Sciatic nerve (tissue), 2 donors: ENCODE measurements around the gene SPG7. TPM values are rescaled to one million over a fixed set of nuclear protein-coding genes. Genes with fewer than 3 reads are reported as not detected.
A peak's percentile ranks its signal among the peaks of the same experiment; 100 is the strongest.
"Not testable (repeated sequence)": the region's sequence is repeated elsewhere in the genome, so short reads cannot be mapped to it uniquely, and the experiment has no call there.

Experiments used
- ATAC-seq: fragments of 200-7000 bp; cut with Tn5 transposase; one replicate; pipeline ENCODE4 v1.9.1; 2020; ENCODE audit warnings: mild to moderate bottlenecking, moderate library complexity
- DNase-seq: peaks from one replicate; pipeline ENCODE4 v3.0.0-alpha.2; 2020; ENCODE audit warnings: low spot score
- intact Hi-C: fragments of 100-400 bp; cut with DNase I; formaldehyde crosslinking; loops from one replicate; pipeline ENCODE4 v1.14.2; 2022
- total RNA-seq: library from RNA; stranded (reverse); fragmentation: NEBNext Ultra II Directional; extraction: Animal tissue kit (Norgen Biotek cat#: 25700); gene quantifications from one replicate; pipeline ENCODE4 v1.2.1, GENCODE V29; 2021
- donor health status: DM: no; HTN: no; CAD: no.
- donor health status: DM: no; HTN: no; CAD: no.

Gene SPG7
- total RNA-seq, 1 donor from 2014 or later: 104 TPM

DNA sequence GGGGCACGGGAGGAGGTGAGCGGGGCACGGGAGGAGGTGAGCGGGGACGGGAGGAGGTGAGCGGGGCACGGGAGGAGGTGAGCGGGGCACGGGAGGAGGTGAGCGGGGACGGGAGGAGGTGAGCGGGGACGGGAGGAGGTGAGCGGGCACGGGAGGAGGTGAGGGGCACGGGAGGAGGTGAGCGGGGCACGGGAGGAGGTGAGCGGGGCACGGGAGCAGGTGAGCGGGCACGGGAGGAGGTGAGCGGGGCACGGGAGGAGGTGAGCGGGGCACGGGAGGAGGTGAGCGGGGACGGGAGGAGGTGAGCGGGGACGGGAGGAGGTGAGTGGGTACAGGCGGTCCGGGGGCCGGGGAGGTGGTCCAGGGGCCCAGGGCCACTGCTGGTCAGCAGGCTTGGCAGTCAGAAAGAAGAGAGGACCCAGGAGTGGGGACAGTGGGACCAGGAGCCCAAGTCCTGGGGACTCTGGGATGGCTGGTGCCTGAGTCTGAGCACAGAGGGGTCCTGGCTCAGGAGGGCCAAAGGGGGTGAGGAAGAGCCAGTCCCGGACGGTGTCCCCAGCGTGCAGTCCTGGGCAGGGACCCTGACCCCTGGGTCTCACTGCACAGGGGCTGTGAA, 62.9 kb downstream of the SPG7 start:
- ATAC-seq, intact Hi-C loops, DNase-seq: not testable (repeated sequence)

DNA sequence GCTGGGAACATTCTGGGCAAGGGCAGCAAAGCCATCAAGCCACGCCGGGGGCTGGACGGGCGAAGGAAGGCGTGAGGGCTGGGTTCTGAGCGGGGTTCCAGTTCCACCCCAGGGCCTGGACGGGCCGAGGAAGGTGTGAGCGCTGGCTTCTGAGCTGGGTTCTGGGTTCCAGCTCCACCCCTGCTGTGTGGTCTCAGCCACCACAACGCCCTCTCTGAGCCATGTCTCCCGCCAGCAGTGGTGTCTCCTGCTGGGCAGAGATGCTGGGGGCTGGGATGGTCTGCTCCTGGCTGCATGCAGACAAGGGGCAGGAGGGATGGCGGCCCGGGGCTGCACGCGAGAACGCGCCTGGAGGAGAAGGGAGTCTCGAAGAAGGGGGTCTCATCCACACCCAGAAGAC, 63.4 kb downstream of the SPG7 start:
- intact Hi-C loops: no loop called here
- ATAC-seq (no peak), DNase-seq (no peak)

DNA sequence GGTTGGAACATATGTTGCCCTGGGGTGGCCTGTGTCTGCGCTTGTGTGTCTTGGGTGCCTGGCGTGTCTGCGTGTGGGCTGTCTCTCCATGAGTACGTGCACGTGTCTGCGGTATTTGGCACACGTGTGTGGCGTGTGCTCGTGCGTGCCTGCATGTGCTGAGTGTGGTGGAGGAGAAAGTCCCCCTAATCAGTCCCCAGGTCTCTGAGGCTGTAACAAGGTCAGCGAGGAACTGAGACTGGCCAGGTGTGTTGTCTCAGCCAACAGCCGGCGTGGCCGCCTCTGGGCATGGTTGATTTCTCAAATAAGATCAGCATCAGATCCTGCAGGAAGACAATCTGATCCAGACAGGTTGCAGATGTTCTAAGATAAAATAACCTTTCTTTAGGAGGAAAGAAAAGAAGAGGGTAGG, 63.9 kb downstream of the SPG7 start:
- ATAC-seq: no peak
- intact Hi-C loops: no loop called here
- no peak for DNase-seq

DNA sequence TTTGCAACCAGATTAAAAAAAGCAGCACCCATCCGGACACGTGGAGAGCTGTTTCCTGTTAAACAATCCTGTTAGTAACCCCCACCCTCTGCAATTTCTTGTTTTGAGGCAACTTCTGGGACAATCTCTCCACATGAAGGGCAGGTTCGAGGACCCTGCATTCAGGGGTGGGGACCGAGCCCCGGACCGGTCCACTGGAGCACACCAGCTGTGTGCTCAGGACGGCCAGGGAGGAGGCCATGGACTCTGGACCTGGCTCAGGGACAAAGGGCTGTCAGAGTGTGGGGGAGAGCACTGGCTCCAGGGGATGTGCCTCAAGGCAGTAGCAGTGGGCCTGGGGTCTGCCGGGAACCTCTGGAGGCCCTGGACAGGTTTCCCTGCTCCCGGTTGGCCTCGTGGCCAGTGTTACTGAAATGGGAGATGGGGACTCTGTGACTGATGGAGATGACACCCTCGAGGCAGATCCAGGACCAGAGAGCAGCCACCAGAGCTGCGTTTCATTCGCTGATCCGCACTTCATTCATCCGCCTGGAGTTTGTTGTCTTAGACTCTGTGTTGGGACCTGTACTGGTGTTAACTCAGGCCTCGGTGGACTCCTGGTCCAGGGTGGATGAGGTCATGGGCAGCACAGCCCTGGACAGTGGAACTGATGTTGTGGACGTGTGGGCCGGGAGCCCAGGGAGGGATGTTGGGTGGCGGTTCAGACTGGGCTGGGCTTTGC, 64.4 kb downstream of the SPG7 start:
- DNase-seq (no peak), ATAC-seq (no peak)
- intact Hi-C loops: no loop called here

DNA sequence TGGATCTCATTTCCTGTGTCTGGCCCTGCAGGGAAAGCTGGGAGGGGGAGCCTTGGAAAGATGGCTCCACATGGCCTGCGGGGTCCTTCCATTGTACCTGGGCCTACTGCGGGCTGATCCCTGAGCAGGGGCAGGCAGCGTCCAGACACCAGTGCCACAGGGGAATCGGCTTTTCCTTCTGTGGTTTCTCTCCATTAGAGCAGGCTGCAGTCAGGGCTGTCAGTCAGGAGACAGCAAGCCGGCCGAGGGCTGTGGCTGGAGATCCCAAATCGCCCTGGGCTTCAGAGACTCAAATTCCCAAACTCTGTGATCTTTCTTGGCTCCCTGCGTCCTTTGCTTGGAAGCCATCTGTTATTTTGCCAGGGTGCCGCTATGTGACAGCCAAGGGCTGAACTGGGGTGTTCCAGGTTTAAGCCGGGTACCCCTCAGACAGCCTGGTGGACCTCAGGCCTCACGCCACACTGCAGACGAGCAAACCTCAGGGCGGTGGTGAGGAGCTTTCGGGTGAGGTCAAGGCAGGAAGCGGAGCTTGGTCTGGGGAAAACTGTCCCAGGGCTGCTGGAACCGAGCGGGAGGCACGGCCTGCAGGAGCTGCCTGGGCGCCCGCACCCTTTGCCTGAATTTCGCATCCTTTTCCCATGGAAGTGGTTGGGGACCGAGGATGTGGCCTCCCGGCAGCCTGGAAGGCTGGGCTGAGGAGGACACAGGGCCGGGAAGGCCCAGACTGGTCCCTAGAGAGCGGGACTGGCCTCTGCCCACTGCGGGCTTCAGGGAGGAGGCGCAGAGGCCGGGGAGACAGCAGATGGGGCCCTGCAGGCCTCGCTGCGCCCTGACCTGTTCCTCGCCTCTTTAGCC, 65.8 kb downstream of the SPG7 start:
- intact Hi-C loops: no loop called here
- ATAC-seq (no peak), DNase-seq (no peak)

DNA sequence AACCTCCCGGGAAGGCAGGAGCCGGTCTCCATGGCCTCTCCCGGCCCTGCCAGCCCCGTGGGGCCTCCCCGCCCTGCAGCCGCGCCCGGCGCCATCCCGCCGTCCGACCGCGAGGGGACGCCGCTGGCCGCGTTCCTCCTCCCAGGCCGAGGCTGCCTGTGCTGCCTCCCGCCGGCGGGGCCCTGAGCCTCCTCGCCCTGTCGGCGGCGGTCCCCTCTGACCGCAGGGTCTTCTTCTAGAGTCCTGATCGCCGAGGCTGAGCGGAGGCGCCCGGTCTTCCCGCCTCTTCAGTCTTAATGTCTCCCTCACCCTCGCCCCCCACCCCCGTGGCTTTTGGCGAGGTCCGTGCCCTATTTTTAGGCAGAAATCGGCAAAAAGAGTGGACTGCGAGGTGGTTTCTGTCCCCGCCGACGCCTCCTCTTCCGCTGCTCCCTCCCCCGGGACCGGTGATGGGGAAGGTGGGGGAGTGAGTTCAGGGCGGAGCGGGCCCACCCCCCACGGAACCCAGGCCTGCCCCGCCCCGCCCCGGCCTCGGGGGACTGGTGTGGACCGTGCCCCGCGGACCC, 66.6 kb downstream of the SPG7 start:
- ATAC-seq: no peak
- no peak for DNase-seq
- intact Hi-C loops: no loop called here

DNA sequence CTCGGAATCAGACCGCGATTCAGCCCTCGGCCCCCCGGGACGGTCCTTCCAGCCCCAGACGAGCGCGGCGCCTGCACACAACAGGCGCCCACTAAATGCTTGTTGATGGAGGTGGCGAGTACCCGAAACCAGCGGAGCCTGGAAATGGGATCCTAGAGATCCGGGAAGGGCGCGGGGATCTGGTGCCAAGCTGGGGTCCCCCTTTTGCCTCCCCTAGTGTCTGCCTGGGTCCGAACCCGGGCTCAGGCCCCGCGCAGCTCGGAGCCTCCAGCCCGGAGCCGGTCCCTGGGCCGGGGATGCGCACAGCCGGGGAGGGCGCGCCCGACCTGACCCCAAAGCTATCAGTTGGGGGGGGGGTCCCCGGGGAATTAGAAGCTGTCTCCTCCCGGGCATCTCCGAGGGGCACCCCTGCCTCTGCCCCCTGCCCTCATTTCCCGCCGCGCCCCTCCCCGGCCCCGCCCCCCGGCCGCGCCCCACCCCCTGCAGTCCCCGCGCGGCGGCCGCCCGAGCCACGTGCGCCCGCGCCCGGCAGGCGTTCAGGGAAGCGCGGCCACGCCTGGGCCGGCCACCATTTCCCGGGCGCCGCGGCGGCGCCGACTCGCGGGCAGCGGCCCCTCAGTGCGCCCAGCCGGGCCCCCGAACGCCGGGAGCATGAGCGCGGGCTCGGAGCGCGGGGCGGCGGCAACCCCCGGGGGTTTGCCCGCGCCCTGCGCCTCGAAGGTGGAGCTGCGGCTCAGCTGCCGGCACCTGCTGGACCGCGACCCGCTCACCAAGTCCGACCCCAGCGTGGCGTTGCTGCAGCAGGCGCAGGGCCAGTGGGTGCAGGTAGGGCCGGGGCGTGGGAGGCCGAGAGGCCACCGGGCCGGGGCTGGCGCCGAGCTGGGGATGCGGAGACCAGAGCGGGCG, 67.3 kb downstream of the SPG7 start, which contains the start of gene CPNE7:
Gene CPNE7 (plus strand): TSS at position 512 of the 906 bp plus-strand sequence. CDS start 140 bp downstream, at position 652.
- intact Hi-C loops: no loop called here
- DNase-seq: no peak
- ATAC-seq: peak; percentile 25

DNA sequence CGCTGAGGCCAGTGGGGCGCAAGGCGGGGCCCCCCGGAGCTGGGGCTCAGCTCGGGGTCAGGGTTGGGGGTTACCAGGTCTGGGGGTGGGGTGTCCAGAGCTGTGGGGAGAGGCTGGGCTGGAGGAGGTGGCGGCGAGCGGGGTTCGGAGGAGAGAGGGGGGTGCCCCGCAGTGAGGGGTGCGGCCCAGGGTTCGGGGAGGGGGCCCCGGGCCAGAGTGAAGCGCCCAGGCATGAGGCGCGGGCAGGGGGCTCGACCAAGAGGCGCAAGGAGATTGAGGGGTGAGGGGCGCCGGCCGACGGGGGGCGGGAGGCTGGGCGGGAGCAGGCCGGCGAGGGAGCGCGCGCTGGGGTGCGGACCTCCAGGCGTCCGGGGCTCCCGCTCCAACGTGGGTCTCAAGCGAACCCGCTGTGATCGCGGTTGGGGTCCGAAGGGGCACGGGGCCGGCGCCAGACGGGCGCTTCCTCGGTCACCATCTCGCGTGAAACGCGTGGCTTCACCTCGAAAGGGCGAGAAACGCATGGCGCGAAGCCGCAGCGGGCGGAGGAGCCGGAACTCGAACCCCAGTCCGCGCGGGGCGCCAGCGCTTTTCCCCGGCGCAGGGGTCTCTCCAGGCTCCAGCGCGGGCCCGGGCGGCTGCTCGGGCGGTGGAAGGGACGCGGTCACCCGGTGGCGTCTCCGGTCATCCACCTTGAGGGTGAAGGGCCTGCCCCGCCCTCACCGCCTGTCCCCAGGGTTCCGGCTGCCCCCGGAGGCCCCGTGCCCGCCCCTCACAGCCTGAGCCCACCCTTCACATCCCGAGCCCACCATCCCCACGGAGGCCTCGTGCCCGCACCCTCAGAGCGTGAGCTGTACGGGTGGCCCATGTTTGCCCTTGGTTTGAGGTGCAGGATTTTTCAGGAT, 68.2 kb downstream of the SPG7 start:
- ATAC-seq: no peak
- intact Hi-C loops: no loop called here
- DNase-seq: no peak

DNA sequence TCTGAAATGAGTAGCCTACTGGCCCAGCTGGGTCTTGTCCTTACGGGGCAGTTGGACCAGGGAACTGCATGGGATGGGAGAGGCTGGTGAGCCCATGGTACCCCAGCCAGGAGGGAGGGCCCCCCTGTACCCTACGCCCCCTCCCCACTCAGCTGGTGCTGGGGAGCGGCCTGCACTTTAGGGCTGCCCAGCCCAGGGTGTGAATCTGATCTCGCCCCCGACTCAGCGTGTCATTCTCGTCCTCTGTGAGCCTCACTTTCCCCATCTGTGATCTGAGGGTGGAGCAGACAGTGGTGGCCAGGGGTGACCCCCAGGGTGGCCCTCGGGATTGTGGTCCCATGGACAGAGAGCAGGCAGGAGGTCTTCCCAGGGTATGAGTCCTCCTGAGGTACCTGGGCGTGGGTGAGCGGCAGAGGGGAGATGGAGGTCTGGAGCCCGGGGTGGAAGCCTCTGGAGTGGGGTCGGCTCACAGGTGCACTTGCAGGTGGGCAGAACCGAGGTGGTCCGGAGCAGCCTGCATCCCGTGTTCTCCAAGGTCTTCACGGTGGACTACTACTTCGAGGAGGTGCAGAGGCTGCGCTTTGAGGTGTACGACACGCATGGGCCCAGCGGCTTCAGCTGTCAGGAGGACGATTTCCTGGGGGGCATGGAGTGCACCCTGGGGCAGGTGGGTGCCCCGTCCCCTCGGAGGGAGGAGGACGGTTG, 69.0 kb downstream of the SPG7 start:
- intact Hi-C loops: no loop called here
- no peak for DNase-seq
- ATAC-seq: peak; percentile 13

DNA sequence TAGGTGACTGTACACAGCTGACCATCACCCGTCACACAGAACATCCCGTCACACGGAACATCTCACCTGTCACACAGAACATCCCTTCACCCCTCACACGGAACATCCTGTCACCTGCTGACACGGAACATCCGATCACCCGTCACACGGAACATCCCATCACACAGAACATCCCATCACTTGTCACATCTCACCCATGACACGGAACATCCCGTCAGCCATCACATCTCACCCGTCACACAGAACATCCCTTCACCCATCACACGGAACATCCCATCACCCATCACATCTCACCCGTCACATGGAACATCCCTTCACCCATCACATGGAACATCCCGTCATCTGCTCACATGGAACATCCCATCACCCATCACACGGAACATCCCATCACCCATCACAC, 71.1 kb downstream of the SPG7 start:
- DNase-seq: no peak
- intact Hi-C loops: no loop called here

DNA sequence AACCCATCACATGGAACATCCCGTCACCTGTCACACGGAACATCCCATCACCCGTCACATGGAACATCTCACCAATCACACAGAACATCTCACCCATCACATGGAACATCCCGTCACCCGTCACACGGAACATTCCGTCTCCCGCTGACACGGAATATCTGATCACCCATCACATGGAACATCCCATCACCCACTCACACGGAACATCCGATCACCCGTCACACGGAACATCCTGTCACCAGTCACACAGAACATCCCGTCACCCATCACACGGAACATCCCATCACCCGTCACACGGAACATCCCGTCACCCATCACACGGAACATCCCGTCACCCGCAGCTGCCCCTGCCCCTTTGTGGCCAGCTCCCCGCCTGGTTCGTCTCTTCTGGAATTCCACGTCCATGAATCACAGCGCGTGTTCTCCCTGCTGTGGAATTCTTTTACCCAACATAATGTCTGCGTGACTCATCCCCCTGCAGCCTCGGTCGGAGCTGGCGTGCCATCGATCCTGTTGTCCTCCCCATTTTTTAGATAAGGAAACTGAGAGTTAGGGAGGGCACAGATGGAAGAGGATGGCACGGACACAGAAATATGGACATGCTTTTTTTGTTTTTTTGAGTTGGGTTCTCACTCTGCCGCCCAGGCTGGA, 73.0 kb downstream of the SPG7 start:
- intact Hi-C loops: no loop called here
- no peak for ATAC-seq

More for the DNA sequence above, 71.1 kb downstream of the SPG7 start:
- no peak for ATAC-seq

DNA sequence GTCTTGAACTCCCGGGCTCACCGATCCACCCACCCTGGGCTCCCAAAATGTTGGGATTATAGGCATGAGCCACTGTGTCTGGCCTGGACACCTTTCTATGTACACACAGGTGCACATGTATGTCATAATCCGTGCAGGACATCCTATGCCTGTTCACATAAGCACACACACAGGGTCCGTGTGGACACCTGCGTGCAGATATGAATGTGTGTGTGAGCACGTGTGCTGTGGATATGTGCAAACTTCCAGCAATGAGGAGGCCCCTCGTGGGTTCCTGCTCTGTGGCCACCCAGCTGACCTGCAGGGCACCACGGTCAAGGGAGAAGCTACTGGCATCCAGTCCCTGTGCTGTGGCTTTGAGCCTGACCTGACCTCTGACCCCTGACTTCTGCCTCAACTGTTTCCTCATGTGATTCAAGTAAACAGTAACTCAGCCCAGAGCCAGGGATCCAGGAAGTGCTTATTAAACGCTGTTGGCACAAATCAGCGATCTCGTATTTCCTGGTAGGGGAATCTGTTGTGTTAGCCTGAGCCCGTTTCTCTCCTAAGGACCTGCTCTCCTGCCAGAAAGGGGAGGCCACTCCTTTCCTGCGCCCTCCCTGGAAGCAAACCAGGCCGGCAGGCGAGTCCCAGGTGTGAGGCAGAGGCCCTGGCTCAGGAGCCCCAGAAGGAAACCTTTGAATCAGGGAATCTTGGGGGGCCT, 73.8 kb downstream of the SPG7 start:
- DNase-seq (no peak), ATAC-seq (peak; percentile 25)
- intact Hi-C loops: no loop called here

More for the DNA sequence above, 73.0 kb downstream of the SPG7 start:
- no peak for DNase-seq

DNA sequence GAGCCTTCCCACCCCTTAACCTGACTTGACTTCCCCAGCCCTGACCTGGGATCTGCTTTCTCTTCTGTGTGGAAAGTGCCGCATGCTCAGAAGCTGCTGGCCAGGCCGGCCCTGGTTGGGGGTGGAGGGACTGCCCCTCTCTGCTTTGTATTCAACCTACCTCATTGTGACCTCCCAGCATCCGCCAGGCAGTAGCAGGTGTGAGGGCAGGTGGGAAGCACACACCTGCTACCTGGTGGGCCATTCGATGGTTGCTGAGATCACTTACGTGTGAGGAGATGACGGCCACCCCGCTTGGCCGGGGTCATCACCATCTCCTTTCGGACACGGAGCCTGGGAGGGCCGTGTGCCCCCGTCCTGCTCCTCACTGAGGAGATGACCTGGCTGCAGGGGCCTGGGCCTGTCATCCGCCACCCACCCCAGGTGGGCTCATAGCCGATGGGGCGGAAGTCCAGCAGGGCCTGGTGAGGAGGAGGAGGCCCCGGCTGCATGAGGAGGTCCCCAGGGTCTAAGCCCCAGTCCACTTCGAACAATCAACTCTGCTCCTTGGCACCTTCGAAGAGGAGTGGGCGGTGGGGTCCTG, 74.5 kb downstream of the SPG7 start:
- ATAC-seq (no peak), DNase-seq (no peak)
- intact Hi-C loops: no loop called here

DNA sequence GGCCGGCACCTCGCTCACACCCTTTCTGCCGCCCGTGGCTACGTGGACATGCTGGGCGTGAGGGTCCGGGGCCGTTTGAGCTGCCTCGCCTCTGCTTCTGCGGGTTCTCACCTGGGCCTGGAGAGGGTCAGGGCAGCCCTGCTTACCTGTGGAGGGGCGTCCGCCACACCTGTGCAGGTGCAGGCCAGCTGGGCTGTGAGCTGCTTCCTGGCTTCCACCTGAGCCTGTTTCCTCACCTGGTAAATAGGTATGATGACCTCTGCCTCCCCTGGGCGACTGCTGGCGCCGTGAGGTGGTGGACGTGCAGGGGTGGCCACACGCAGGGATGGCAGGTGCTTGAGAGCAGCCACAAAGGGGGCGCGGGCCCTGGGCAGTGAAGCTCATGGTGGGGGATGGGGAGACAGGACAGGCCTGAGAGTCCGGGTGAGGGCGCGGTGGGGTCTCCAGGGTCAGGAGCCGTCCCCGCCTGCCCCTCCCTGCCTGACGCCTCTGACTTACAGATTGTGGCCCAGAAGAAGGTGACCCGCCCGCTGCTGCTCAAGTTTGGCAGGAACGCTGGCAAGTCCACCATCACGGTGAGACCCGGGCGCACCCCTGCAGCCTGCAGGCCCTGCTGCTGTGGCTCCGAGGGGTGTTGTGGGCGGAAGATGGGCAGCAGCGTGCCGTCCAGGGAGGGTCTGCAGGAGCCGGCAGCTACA, 75.1 kb downstream of the SPG7 start:
- DNase-seq: no peak
- no peak for ATAC-seq
- intact Hi-C loops: no loop called here
